ENCODE data around the gene TMEM17. TPM values are rescaled to one million over a fixed set of nuclear protein-coding genes. Genes with fewer than 3 reads are reported as not detected.

TMEM17 gene
- polyA plus RNA-seq, 1 of the 3 experiments (the other 2 are of a cell fraction), result 5.5 TPM

GRCh38 chr2:62492048-62492447 is 13.9 kb downstream of the TMEM17 start (continued):
- no peak for TF ChIP-seq REST (IDR thresholded peaks at IDR 0.05; ENCODE audit: low read depth, low read length)
- TF ChIP-seq EZH2phosphoT487 (IDR thresholded peaks at IDR 0.05; ENCODE audit: borderline replicate concordance, low read depth), result no peak
- TF ChIP-seq CTCF (IDR thresholded peaks at IDR 0.05), result no peak
- TF ChIP-seq USF1 (IDR thresholded peaks at IDR 0.05; ENCODE audit: borderline replicate concordance, low read depth), result no peak
- no peak for TF ChIP-seq SMC3 (IDR thresholded peaks at IDR 0.05; ENCODE audit: low read depth, low read length)

GRCh38 chr2:62489702-62490101 is 16.3 kb downstream of the TMEM17 start:
- CTCF ChIA-PET, result no interaction called here
- peak overlapping the region; percentile 17 to 58; a peak in 3 of 4 replicates for H3K27ac ChIP-seq (ENCODE audit: low read depth in 2 of 2, low read length in 1 of 2)
- H3K36me3 ChIP-seq (replicated peaks in 1 of 2; ENCODE audit: control insufficient read depth in 1 of 2, insufficient read depth in 2 of 2, low read length in 1 of 2), result no peaks in the 10 kb centered on the region
- peaks cover 7 to 14% of the 10 kb centered on the region in 2 experiments; a peak in 2 of 4 replicates for H3K4me1 ChIP-seq (ENCODE audit: control insufficient read depth in 1 of 2, insufficient read depth in 2 of 2, low read depth in 1 of 2, low read length in 1 of 2)
- H3K9ac ChIP-seq, result no peak overlapping the region
- H3K4me3 ChIP-seq (ENCODE audit: low read depth in 2 of 2, low read length in 1 of 2), result no peak overlapping the region
- 92% methylated on average over 1 of the region's 1 CpG for WGBS (ENCODE audit: low lambda C conversion rate)
- TF ChIP-seq TAF1 (IDR thresholded peaks at IDR 0.05; ENCODE audit: borderline replicate concordance, low read depth, low read length) (no peak), TCF12 (IDR thresholded peaks at IDR 0.05) (no peak), EZH2phosphoT487 (IDR thresholded peaks at IDR 0.05; ENCODE audit: borderline replicate concordance, low read depth) (no peak), EP300 (IDR thresholded peaks at IDR 0.05; ENCODE audit: borderline replicate concordance in 1 of 2, low read depth in 1 of 2, low read length in 1 of 2) (no peak), RCOR1 (IDR thresholded peaks at IDR 0.05; ENCODE audit: low read length) (no peak), MAX (IDR thresholded peaks at IDR 0.05; ENCODE audit: low read depth) (no peak), FOXJ3 (CRISPR knock-in tag; IDR thresholded peaks at IDR 0.05) (no peak), USF1 (IDR thresholded peaks at IDR 0.05; ENCODE audit: borderline replicate concordance, low read depth) (no peak), POLR2AphosphoS5 (IDR thresholded peaks at IDR 0.05; ENCODE audit: low read depth, low read length) (no peak), REST (IDR thresholded peaks at IDR 0.05; ENCODE audit: low read depth, low read length) (no peak)
- no peaks in the 10 kb centered on the region for H3K9me3 ChIP-seq
- no peaks in the 10 kb centered on the region for H4K20me1 ChIP-seq (ENCODE audit: insufficient read depth)
- no peak overlapping the region for H2AFZ ChIP-seq (ENCODE audit: low read depth)
- POLR2A ChIA-PET, result no interaction called here
- H3K4me2 ChIP-seq, result no peak overlapping the region
- no peaks in the 10 kb centered on the region for H3K27me3 ChIP-seq (ENCODE audit: insufficient read depth)
- no peaks in the 10 kb centered on the region for H3K79me2 ChIP-seq (ENCODE audit: insufficient read depth)
- DNase-seq, result no peak
- no peaks in the 10 kb centered on the region for H3K9me2 ChIP-seq
- peaks cover 3% of the 10 kb centered on the region for H3F3A ChIP-seq (replicated peaks; ENCODE audit: insufficient read depth)

Data from SK-N-SH (cell line).